NCI-H460 (cell line): Measurements from ENCODE around the gene ATXN8OS. TPM values are rescaled to one million over a fixed set of nuclear protein-coding genes. Genes with fewer than 3 reads are reported as not detected.

ENCODE experiments used
- total RNA-seq: library from RNA; depleted of rRNA; stranded (reverse); fragments of >200 nt; shearing (Covaris generic); gene quantifications from 2 replicates; pipeline ENCODE4 v1.2.3, GENCODE V29; 2014; rRNA removed

Gene ATXN8OS
- total RNA-seq, 1 experiment from 2014 or later, result not detected

Other genes starting within 250 kb of the ATXN8OS start
- gene KLHL1, start 626 bp downstream of the ATXN8OS start, total RNA-seq, result 0.05 TPM in 1 of 2 replicates, not detected in the other